Lung (tissue), 12 donors: ENCODE data around the gene CUL3. TPM values are rescaled to one million over a fixed set of nuclear protein-coding genes. Genes with fewer than 3 reads are reported as not detected.

Source experiments
- ATAC-seq: fragments of 200-7000 bp; cut with Tn5 transposase; one replicate; pipeline ENCODE4 v1.9.1; 2020; ENCODE audit warnings: moderate number of reproducible peaks; ENCODE audit not compliant: insufficient read depth, low FRiP score
- DNase-seq, 3 donors: peaks; one replicate each; pipeline ENCODE4 v3.0.0-alpha.2; 2013 to 2017
- H3K27ac ChIP-seq, 2 donors: one replicate each; pipeline ENCODE4 v1.5.1; 2013; ENCODE audit warnings: mild to moderate bottlenecking in 2 of 2, moderate library complexity in 2 of 2, control low read depth in 1 of 2, inconsistent platforms in 1 of 2, low read depth in 1 of 2, low read length in 1 of 2
- H3K27me3 ChIP-seq, 3 donors: one replicate each; pipeline ENCODE4 v1.5.1; 2013; ENCODE audit warnings: low read length in 2 of 3; ENCODE audit not compliant: control insufficient read depth in 3 of 3, insufficient read depth in 3 of 3
- H3K36me3 ChIP-seq, 4 donors: one replicate each; pipeline ENCODE4 v1.5.1; 2013; ENCODE audit warnings: low read length in 4 of 4, mild to moderate bottlenecking in 1 of 4, moderate library complexity in 1 of 4; ENCODE audit not compliant: control insufficient read depth in 4 of 4, insufficient read depth in 4 of 4
- H3K4me1 ChIP-seq, 5 donors: one replicate each; pipeline ENCODE4 v1.5.1; 2013; ENCODE audit warnings: low read length in 5 of 5, mild to moderate bottlenecking in 2 of 5, moderate library complexity in 1 of 5; ENCODE audit not compliant: control insufficient read depth in 5 of 5, insufficient read depth in 5 of 5
- H3K4me3 ChIP-seq: one replicate; pipeline ENCODE4 v1.5.1; 2013; ENCODE audit warnings: mild to moderate bottlenecking, control low read depth, moderate library complexity
- H3K9ac ChIP-seq, 2 donors: one replicate each; pipeline ENCODE4 v1.5.1; 2013; ENCODE audit warnings: low read length in 2 of 2, control low read depth in 1 of 2; ENCODE audit not compliant: insufficient read depth in 1 of 2
- H3K9me3 ChIP-seq, 4 donors: one replicate each; pipeline ENCODE4 v1.5.1; 2013; ENCODE audit warnings: low read length in 3 of 4, mild to moderate bottlenecking in 1 of 4, moderate library complexity in 1 of 4; ENCODE audit not compliant: control insufficient read depth in 4 of 4, insufficient read depth in 3 of 4
- WGBS, 2 donors: extraction: QIAGEN DNeasy Blood & Tissue Kit; methylation state at CpG; one replicate each; pipeline ENCODE4 v1.1.7; 2013; 5-methylcytosine and 5-hydroxymethylcytosine counted together
- polyA plus RNA-seq, 2 donors: library from polyadenylated mRNA; stranded (reverse); fragments of 200-250 nt; gene quantifications; one replicate each; pipeline ENCODE4 v1.2.1, GENCODE V29; 2013
- total RNA-seq, 2 donors: library from RNA; depleted of rRNA in 1 of 2; stranded (reverse); fragments of >200 nt in 1 of 2; gene quantifications; one replicate each; pipeline ENCODE4 v1.2.1, GENCODE V29; 2014 to 2021
- TF ChIP-seq, protein P1 (sequence below): IDR thresholded peaks from 2 replicates; pipeline ENCODE4 v1.5.1; 2012; ENCODE audit warnings: mild to moderate bottlenecking; ENCODE audit errors: control extremely low read depth, extremely low read depth
- donor health status: control.
- donor health status: control.
- donor health status: Bipolar disorder and iron deficiency.
- donor health status: healthy.
- donor health status: DM: yes; HTN: yes; CAD: no.

CUL3 gene
- total and polyA plus RNA-seq, 4 donors = 45.5 to 120 (median 64.6) TPM

DNA sequence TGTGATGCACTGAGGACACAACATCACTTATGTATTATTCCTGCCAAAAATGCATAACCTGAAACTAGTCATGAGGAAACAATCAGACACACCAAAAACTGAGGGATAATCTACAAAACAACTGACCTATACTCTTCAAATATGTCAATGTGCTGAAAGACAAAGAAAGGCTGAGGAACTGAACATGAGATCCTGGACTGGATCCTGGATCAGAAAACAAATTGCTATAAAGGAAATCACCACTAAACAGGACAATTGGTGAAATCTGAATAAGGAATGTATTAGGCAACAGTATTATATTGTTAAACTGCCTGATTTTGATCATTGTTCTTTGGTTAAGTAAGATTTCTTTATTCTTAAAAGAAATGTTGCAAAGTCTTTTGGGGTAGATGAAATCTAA, 28.8 kb downstream of the CUL3 start:
- no peak overlapping the region for H3K9ac ChIP-seq
- H3K9me3 ChIP-seq = no peaks in the 10 kb centered on the region
- H3K4me3 ChIP-seq = no peak overlapping the region
- peaks cover 0 to 11% (median 0%) of the 10 kb centered on the region in 5 donors for H3K4me1 ChIP-seq
- H3K27ac ChIP-seq = no peak overlapping the region
- DNase-seq (no peak), ATAC-seq (no peak)
- H3K36me3 ChIP-seq = peaks cover 0 to 6% (median 2%) of the 10 kb centered on the region in 4 donors
- TF ChIP-seq, protein P1, sequence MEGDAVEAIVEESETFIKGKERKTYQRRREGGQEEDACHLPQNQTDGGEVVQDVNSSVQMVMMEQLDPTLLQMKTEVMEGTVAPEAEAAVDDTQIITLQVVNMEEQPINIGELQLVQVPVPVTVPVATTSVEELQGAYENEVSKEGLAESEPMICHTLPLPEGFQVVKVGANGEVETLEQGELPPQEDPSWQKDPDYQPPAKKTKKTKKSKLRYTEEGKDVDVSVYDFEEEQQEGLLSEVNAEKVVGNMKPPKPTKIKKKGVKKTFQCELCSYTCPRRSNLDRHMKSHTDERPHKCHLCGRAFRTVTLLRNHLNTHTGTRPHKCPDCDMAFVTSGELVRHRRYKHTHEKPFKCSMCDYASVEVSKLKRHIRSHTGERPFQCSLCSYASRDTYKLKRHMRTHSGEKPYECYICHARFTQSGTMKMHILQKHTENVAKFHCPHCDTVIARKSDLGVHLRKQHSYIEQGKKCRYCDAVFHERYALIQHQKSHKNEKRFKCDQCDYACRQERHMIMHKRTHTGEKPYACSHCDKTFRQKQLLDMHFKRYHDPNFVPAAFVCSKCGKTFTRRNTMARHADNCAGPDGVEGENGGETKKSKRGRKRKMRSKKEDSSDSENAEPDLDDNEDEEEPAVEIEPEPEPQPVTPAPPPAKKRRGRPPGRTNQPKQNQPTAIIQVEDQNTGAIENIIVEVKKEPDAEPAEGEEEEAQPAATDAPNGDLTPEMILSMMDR = no peak
- no peaks in the 10 kb centered on the region for H3K27me3 ChIP-seq

DNA sequence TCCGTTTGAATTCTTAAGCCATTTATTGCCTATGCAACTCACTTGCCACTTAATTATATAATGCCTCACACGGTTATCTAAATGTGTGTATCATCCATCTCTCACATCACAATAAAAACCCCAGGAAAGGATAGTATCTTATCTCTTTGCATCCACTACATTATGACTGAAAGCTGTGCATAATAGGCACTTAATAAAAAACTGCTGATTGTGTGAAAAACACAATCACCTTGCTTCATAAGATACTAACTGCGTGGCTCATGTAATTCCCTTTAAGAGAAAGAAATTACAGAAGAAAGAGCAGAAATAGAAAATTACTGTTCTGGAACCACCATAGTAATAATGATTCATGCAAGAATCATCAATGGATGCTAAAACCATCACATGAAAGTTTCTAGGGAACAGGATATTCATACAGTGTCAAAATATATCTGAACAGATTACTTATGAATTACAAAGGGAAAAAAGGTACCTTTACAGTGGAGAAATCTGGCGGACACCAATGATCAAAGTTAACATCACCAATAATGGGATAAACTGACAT, 29.3 kb downstream of the CUL3 start:
- DNase-seq (no peak), ATAC-seq (no peak)
- no peaks in the 10 kb centered on the region for H3K9me3 ChIP-seq
- no peak overlapping the region for H3K4me3 ChIP-seq
- peaks cover 0 to 7% (median 0%) of the 10 kb centered on the region in 5 donors for H3K4me1 ChIP-seq
- peaks cover 0 to 6% (median 2%) of the 10 kb centered on the region in 4 donors for H3K36me3 ChIP-seq
- no peak overlapping the region for H3K27ac ChIP-seq
- H3K27me3 ChIP-seq = no peaks in the 10 kb centered on the region
- H3K9ac ChIP-seq = no peak overlapping the region
- 89 to 95% methylated on average over 4 of the region's 4 CpGs for whole genome bisulfite sequencing, 2 donors
- TF ChIP-seq, protein P1 = no peak

DNA sequence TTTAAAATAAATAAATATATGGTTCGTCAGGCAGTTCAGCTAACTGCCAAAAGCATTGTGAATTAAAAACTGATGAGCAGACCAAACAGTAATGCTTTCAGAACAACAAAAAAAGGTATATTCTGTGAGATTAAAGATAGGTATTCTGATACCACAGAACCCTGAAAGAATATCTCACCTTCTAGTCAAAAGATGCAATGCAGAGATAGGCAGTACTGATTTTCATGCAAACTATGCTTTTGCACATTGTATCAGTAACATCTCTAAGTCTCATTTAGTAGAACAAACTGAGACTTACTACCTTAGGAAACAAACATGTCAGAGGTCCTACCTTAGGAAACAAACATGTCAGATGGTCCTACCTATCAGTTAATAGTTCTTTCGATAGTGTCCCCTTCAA, 32.4 kb downstream of the CUL3 start:
- H3K9ac ChIP-seq = no peak overlapping the region
- no peaks in the 10 kb centered on the region for H3K27me3 ChIP-seq
- TF ChIP-seq, protein P1 = no peak
- WGBS, 2 donors = 95 to 96% methylated on average over 2 of the region's 2 CpGs
- no peaks in the 10 kb centered on the region for H3K9me3 ChIP-seq
- no peak for ATAC-seq
- peaks cover 0 to 2% (median 0%) of the 10 kb centered on the region in 5 donors for H3K4me1 ChIP-seq
- no peak for DNase-seq
- peaks cover 0 to 6% (median 3%) of the 10 kb centered on the region in 4 donors for H3K36me3 ChIP-seq
- H3K27ac ChIP-seq = no peak overlapping the region
- no peak overlapping the region for H3K4me3 ChIP-seq

DNA sequence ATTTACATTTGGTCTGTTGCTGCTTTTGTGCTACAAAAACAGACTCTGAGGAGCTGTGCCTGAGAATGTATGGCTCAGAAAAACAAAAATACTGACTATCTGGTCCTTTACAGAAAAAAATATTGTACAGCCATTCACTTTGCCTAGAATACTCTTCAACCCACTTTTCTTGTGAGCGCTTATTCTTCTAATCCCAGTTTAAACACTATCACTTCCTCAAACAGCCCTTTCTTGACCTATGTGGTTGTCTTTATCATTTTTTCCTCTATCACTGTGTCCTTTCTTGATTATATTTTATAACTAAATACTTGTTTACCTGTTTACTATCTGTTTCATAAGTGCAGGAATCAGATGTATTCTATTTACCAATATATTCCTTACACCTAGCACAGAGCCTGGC, 33.5 kb downstream of the CUL3 start:
- peaks cover 0 to 6% (median 3%) of the 10 kb centered on the region in 4 donors for H3K36me3 ChIP-seq
- DNase-seq = no peak
- H3K4me1 ChIP-seq = peaks cover 0 to 6% (median 0%) of the 10 kb centered on the region in 5 donors
- H3K9me3 ChIP-seq = no peaks in the 10 kb centered on the region
- ATAC-seq = no peak
- TF ChIP-seq, protein P1 = no peak
- H3K27ac ChIP-seq = no peak overlapping the region
- H3K27me3 ChIP-seq = no peaks in the 10 kb centered on the region
- 95 to 97% methylated on average over 1 of the region's 1 CpG for WGBS, 2 donors
- no peak overlapping the region for H3K9ac ChIP-seq
- H3K4me3 ChIP-seq = no peak overlapping the region
